K562 (cell line): Measurements from ENCODE around the gene WASF2. TPM values are rescaled to one million over a fixed set of nuclear protein-coding genes. Genes with fewer than 3 reads are reported as not detected.

Experiments used
- AFF1 ChIP-seq, 2 experiments: fragments of 450-650 bp; IDR thresholded peaks; 2 replicates each; pipeline ENCODE4 v1.6.1; 2018; ENCODE audit warnings: mild to moderate bottlenecking in 2 of 2, low read depth in 1 of 2; ENCODE audit not compliant: partially characterized antibody in 2 of 2
- HOMEZ ChIP-seq: fragments of 250-450 bp; sonication (Bioruptor Pico); IDR thresholded peaks from 2 replicates; pipeline ENCODE4 v1.4.0; 2020; ENCODE audit warnings: mild to moderate bottlenecking, moderate library complexity
- NR2C1 ChIP-seq, 2 experiments: fragments of 450-650 bp; IDR thresholded peaks; 2 replicates each; pipeline ENCODE4 v1.6.1; 2017; ENCODE audit warnings: mild to moderate bottlenecking in 2 of 2, antibody characterized with exemption in 1 of 2, inconsistent platforms in 1 of 2, missing compliant biosample characterization in 1 of 2, missing genetic modification characterization in 1 of 2
- polyA plus RNA-seq, 8 experiments: library from polyadenylated mRNA; depleted of rRNA in 4 of 8; stranded (reverse) in 5 of 8; unstranded in 3 of 8; fragments of >200 nt; fragmentation: Nextera tagmentation in 2 of 8; fragmentation: Illumina TruSeq in 1 of 8; extraction: Ambion mirVana in 2 of 8; extraction: Trizol in 1 of 8; gene quantifications; 2 replicates each; pipeline versions ENCODE4 v1.2.1 to v1.2.3, GENCODE V29; 2011 to 2014; ENCODE audit warnings: inconsistent platforms in 1 of 8, missing spikeins in 1 of 8
- total RNA-seq, 7 experiments: library from RNA; depleted of rRNA in 6 of 7; stranded (reverse); fragments of >200 nt in 6 of 7; fragmentation: Illumina TruSeq in 2 of 7; extraction: Trizol in 2 of 7; gene quantifications; 2 replicates each; pipeline versions ENCODE4 v1.2.1 to v1.2.3, GENCODE V29; 2011 to 2021; ENCODE audit warnings: low replicate concordance in 1 of 7

WASF2 gene
- total and polyA plus RNA-seq, 9 of the 15 experiments (the other 6 are each of a cell fraction or from before 2014, with no cell fraction given) = 8.2 to 163 (median 31.2) TPM

GRCh38 chr1:27513528-27513927 lies 23.6 kb upstream of the WASF2 start (continued):
- TF ChIP-seq NR2C1 (IDR thresholded peaks at IDR 0.05) = no peak
- peak; percentile 46; the same call in 1 of the 2 replicates for TF ChIP-seq NR2C1 (tag; IDR thresholded peaks at IDR 0.05)
- no peak for TF ChIP-seq AFF1 (IDR thresholded peaks at IDR 0.05; ENCODE audit: low read depth in 1 of 2, partially characterized antibody in 2 of 2)
- TF ChIP-seq HOMEZ (CRISPR knock-in tag) = no peak
